Fibroblast of lung (primary cell): Measurements from ENCODE around the gene ADAMTS9.

ENCODE experiments used
- EZH2 ChIP-seq: IDR thresholded peaks from 2 replicates; pipeline ENCODE4 v1.5.1; 2012; ENCODE audit warnings: low read length, control low read depth, mild to moderate bottlenecking; ENCODE audit errors: missing control alignments
- TF ChIP-seq, protein P1 (sequence below), 2 donors: IDR thresholded peaks in 1 of 2; conservative IDR thresholded peaks in 1 of 2; 1 replicate in 1 of 2; 2 replicates in 1 of 2; pipeline ENCODE4 v1.5.1; 2011 to 2012; ENCODE audit warnings: low read length in 2 of 2, control low read depth in 1 of 2, inconsistent platforms in 1 of 2, low read depth in 1 of 2, mild to moderate bottlenecking in 1 of 2

DNA sequence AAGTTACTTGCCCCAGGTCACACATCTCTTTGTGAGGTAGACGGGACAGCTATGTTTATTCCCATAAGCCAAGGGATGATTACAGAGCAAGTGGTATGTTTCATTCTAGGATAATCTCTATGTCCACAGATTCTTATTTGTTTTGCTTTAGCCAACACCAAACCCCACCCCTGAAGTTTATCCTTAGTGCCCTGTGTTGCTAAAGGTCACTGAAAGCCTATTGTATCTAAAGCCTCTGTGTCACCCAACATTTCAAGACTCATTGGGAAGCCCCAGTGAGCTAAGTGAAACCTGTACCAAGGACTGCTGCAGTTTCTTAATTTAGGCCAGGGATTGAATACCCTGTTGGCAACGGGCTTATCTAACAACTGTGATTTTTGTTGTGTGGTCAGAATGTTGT lies 135.6 kb downstream of the ADAMTS9 start:
- TF ChIP-seq, protein P1, sequence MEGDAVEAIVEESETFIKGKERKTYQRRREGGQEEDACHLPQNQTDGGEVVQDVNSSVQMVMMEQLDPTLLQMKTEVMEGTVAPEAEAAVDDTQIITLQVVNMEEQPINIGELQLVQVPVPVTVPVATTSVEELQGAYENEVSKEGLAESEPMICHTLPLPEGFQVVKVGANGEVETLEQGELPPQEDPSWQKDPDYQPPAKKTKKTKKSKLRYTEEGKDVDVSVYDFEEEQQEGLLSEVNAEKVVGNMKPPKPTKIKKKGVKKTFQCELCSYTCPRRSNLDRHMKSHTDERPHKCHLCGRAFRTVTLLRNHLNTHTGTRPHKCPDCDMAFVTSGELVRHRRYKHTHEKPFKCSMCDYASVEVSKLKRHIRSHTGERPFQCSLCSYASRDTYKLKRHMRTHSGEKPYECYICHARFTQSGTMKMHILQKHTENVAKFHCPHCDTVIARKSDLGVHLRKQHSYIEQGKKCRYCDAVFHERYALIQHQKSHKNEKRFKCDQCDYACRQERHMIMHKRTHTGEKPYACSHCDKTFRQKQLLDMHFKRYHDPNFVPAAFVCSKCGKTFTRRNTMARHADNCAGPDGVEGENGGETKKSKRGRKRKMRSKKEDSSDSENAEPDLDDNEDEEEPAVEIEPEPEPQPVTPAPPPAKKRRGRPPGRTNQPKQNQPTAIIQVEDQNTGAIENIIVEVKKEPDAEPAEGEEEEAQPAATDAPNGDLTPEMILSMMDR (conservative IDR thresholded peaks at IDR 0.05 in 1 of 2, IDR thresholded peaks at IDR 0.05 in 1 of 2; ENCODE audit: low read depth in 1 of 2, low read length in 2 of 2), result no peak
- TF ChIP-seq EZH2, result no peak
